NCI-H1105 (cell line): ENCODE measurements around the gene UACA.

ENCODE experiments used
- DNase-seq: peaks from one replicate; lab custom pipeline; 2025; lab: John Stamatoyannopoulos, UW

The UACA gene

DNA sequence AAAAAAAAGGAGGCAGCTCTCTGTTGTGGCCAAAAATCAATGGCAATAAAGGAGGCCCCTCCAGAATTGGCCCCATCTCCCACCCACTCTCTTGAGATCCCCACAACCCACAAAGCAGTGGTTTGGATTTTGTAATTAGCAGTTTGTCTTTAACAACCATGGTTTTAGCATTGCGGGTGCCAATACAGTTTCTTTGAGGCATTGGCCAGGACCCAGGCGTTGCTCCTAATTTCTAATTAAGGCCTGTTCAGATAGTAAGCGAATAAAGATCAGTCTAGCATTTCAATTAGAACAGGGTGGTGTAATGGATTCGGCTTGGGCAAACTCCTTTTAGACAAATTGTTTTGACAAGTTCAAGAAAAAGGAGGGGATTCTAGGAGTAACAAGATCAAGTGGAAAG is 23.6 kb upstream of the UACA start:
- DNase-seq: no peak

- DNase-seq: no peak
Observed at GRCh38 chr15:70783610-70784022, 20.3 kb upstream of the UACA start.

DNA sequence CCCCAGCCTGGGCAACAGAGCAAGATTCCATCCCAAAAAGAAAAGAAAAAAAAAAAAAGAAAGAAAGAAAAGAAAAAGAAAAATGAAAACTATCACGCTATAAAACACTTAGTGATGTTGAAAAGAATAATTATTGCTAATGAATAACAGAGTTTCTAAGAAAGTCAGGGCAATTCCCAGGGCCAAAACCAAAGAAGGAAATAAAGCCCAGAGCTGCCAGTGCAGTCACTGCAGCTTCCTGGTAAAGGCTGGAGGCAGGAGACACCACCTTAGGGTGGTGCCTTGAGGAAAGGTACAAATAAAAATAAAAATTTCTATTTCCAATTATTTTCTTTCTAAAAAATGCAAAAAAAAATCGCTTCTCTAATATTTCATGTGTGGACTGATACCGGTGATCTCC is 19.7 kb upstream of the UACA start:
- DNase-seq: no peak

- DNase-seq: no peak
Observed at GRCh38 chr15:70781236-70781635, 17.9 kb upstream of the UACA start.

GRCh38 chr15:70778258-70779076 is 15.1 kb upstream of the UACA start:
- DNase-seq: no peak

DNA sequence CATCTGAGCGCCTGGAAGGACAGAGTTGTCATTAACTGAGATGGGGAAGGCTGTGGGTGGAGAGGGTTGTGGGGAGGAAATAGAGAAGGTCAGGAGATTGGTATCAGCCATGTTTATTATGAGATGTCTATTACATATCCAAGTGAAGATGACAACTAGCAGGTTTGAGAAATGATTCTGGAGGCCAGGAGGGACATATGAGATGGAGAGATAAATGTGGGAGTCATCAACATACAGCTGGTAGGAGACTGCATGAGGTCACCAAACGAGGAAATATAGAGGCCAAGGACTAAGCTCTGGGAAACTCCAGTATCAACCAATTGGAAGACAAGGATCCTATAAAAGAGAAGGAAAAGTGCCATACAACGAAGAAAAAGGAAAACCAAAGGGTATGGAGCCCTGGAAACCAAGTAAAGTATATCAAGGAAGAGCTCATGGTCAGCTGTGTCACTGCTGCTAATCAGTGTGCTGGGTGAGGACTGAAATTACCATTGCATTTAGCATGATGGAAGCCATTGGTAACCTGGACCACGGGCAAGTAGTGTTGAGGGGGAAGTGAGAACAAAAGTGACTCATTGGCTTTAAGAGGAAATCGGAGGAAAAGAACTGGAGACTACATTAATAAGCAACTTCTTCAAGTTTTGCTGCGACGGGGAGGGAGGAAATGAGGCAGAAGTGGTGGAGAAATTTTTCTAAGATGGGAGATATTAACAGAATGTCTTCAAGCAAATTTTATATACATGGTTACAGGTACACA is 14.0 kb upstream of the UACA start:
- no peak for DNase-seq

DNA sequence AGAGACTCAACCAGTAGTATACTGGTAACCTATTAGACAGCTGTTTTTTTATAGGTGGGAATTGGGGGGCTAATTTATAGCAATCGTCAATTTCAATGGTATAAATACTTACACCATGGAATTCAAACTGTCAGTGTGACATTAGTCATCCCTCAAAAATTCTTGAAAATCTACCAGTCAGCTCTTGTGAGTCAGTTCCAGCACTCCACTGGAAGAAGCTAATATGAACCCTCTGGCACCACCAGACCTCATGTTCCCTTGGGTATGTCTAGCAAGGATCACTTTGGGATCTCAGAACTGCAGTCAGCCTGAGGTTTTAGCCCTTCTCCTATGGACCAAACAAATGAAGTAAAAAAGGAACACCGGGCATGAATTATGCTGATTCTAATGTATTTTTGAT is 11.8 kb upstream of the UACA start:
- no peak for DNase-seq

DNA sequence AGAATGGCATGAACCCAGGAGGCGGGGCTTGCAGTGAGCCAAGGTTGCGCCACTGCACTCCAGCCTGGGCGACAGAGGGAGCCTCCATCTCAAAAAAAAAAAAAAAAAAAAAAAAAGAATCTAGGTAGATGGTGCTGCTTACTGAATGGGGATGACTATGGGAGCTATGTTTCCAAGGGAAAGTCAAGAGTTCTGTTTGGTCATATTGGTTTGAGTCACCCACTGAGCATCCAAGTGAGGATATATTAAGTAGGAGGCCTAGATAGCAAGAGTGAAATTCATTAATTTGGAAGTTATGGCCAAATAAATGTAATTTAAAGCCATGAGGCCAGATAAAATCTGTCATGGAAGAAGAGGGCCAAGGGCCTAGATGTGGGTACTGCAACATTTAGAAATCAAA is 9.0 kb upstream of the UACA start:
- DNase-seq: no peak

DNA sequence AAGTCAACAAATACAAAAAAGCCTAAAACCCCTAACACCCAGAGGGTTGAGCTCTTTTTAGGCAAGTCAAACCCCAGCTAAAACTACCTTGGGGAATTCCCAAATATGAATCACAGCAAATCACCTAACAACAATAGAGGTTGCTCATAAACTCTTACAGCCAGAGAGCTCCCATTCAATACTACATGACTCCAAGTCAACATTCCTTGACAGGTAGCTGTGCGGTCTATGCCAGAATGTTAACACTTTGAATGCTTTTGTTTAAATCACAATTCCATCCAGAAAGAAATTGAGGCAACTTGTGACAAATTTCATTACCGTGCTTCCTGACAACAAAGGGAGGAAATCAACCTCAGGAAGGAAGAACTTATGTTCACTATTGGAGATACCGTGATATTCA is 7.5 kb upstream of the UACA start:
- no peak for DNase-seq

DNA sequence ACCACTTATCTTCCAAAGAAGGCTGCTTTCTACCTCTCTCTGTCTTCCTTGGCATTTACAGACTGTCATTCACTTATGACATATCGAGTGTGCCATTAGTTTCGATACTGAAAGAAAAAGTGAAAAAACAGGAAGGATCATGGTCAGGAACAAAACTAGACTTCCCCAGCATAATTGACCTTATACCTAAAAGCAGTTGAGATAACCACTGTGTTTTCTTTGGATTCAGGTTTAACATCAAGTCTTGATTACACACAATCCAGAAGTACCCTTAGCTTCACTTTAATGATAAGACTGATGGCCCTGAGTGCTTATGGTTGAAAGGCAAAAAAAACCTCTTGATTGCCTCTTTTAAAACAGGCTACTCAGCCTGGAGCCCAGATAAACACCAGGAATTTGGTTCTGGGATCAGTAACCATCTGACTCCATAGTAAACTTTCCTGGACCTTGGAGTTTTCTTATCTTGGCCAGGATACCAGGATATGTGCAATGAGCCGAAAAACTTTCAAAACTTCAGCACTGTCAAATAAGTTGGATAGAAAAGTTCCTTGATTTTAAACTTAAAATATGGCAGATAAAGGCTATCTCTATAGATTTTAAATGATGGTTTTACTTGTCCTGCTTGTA is 5.0 kb upstream of the UACA start:
- DNase-seq: no peak

- no peak for DNase-seq
Observed at GRCh38 chr15:70767667-70768066, 4.3 kb upstream of the UACA start.

DNA sequence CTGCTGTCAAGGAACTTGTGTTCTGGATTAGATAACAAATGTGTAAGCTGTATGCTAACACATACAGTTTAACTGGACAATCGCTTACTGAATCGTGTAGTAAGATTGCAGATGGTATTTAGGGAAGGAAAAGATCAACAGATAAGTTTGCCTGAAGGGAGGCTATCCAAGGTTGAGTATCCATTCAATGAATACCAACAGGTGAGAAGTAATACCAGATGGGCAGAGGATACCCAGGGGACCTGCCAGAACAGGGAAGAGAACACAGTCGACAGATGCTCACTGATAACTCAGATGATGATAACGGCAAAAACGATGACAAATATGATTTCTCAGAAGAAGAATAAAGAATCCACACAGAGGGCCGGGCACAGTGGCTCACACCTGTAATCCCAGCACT is 3.2 kb upstream of the UACA start:
- no peak for DNase-seq

- no peak for DNase-seq
Observed at GRCh38 chr15:70765504-70766281, 2.3 kb upstream of the UACA start.

DNA sequence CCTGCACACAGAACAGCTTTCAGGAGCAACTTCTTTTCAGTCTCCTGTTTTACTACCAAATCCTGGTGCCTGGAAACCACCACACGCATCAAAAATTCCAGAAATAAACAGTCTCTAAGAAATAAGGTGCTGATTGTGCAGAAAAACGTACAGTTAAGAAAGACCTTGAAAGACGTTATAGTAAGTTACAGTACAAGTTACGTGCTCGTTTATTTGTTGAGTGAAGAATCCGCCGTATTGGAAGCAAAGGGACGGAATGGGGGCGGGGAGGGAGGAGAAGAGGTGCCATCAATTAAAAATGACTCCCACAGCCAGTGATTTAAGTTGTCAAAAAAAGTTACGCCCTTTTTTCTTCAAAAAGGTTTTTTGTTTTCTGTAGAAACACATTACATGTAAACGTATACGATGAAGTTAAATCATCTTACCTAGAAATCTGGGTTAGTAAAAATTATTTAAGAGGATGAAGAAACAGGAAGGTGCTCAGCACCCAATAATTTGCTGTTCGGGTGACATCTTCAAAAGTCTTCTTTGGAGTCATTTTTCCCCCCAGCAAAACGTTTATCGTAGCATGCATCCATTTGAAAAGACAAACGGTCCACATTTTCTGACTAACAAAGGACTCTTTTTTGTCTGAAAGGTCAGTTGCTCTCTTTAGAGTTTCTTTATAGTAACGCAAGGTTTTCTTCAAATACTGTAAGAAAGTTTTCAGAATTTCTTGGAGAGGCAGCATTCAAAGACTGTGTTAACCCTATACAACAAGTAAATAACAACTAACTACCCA is 782 bp upstream of the UACA start:
- no peak for DNase-seq

GRCh38 chr15:70762469-70763119 is 764 bp downstream of the UACA start:
- DNase-seq: peak; percentile 39

DNA sequence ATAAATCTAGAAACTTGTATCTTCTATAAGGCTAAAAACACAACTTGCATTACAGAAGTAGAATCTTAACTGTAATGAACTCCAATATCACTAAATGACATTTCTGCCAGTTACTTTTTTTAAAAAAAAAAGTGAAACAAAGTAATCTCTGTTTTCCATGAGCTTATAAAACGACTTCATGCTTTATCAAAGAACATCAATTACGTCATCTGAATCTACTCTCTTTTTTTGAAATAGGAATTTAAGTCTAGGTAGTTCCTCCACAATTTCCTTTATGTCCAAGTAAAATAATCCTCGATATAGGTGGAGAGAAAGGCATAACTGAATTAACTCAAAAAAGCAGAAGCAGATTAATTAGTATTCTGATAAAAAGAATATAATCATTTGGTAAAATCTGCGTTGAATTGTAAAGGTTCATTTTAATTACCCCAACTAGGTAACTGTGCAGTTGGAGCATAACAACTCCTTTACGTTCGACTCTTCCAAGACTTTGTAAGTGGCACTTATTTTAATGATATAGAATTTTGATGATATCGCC is 1.4 kb downstream of the UACA start:
- no peak for DNase-seq

GRCh38 chr15:70761046-70761445 is 2.3 kb downstream of the UACA start:
- no peak for DNase-seq

- DNase-seq: no peak
Observed at GRCh38 chr15:70758790-70759462, 4.4 kb downstream of the UACA start.

DNA sequence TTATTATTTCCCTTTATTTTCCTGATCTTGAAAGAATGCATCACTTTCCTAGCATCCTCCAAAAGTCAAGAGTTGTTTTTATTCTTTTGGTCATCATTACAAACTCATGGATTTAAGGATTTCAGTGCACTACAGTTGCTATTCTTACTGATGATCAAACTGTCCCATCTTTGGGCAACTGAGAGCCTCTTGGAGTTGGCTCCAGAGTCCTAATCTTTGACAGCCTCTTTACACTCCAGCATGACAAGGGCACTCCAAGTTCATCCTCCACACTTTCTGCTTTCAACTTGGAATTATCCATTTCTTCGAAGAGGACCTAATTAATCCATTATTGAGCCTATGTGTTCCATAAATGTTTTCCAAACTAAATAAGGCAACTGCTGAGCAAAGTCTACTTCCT is 5.7 kb downstream of the UACA start:
- DNase-seq: no peak

DNA sequence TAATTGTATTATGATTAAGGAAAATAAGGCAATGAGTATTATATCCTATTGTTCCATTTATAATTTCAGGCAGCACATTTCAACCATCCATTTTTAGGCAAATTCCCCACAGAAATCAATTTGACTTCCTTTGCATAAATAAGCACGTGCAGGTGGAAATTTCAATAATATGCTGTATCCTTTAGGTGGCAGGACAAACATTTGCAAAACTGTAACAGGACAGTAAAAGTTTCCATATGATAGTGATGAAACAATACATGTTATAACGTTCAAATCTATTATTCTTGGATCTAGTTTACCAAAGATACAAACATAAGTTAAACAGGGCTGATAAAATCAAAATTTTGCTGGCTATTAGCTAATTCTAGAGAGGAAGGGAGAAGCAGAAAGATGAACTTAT is 8.5 kb downstream of the UACA start:
- DNase-seq: no peak
